GM12801 (cell line): ENCODE data around the gene MAML2.

Experiments
- CTCF ChIP-seq: IDR thresholded peaks from one replicate; pipeline ENCODE4 v1.5.1; 2011; ENCODE audit warnings: control low read depth; ENCODE audit not compliant: insufficient read length; ENCODE audit errors: extremely low read depth

Gene MAML2

GRCh38 chr11:96033095-96033494 is 309.9 kb downstream of the MAML2 start:
- no peak for TF ChIP-seq CTCF

GRCh38 chr11:96028746-96029145 is 314.2 kb downstream of the MAML2 start:
- TF ChIP-seq CTCF: no peak

- TF ChIP-seq CTCF: no peak
Measured at GRCh38 chr11:96027021-96027420, 316.0 kb downstream of the MAML2 start.

GRCh38 chr11:96026310-96026709 is 316.7 kb downstream of the MAML2 start:
- TF ChIP-seq CTCF: no peak

- TF ChIP-seq CTCF: no peak
Measured at GRCh38 chr11:96024666-96025065, 318.3 kb downstream of the MAML2 start.

GRCh38 chr11:96023275-96023674 is 319.7 kb downstream of the MAML2 start:
- no peak for TF ChIP-seq CTCF

GRCh38 chr11:96021901-96022650 is 320.9 kb downstream of the MAML2 start:
- no peak for TF ChIP-seq CTCF
